K562 (cell line): ENCODE data around the gene HCST. TPM values are rescaled to one million over a fixed set of nuclear protein-coding genes. Genes with fewer than 3 reads are reported as not detected.

ENCODE experiments used
- ATF1 ChIP-seq, 2 experiments: fragments of 450-650 bp in 1 of 2; IDR thresholded peaks; 2 replicates each; pipeline ENCODE4 v1.6.1; 2016; ENCODE audit warnings: missing compliant biosample characterization in 1 of 2, missing genetic modification characterization in 1 of 2
- CHD1 ChIP-seq: fragments of 200-600 bp; sonication (generic); IDR thresholded peaks from one replicate; pipeline ENCODE4 v1.6.1; 2012; ENCODE audit warnings: mild to moderate bottlenecking, moderate library complexity, low read length, inconsistent platforms
- EWSR1 ChIP-seq: fragments of 450-650 bp; IDR thresholded peaks from 2 replicates; pipeline ENCODE4 v1.6.1; 2018; ENCODE audit warnings: borderline replicate concordance, mild to moderate bottlenecking, low read depth, moderate library complexity; ENCODE audit not compliant: partially characterized antibody
- KAT8 ChIP-seq: fragments of 450-650 bp; IDR thresholded peaks from 2 replicates; pipeline ENCODE4 v1.6.1; 2016; ENCODE audit warnings: low read depth, mild to moderate bottlenecking
- RBM22 ChIP-seq: fragments of 200-400 bp; formaldehyde crosslinking; IDR thresholded peaks from 2 replicates; pipeline ENCODE4 v1.6.1; 2018; ENCODE audit warnings: low read length, low read depth; ENCODE audit not compliant: poor library complexity, severe bottlenecking
- SMAD3 ChIP-seq: fragments of 450-650 bp; formaldehyde crosslinking; conservative IDR thresholded peaks from 2 replicates; pipeline ENCODE4 v1.4.0; 2020; ENCODE audit warnings: mild to moderate bottlenecking
- STAT5B ChIP-seq: fragments of 250-450 bp; sonication (Bioruptor Pico); IDR thresholded peaks from 2 replicates; pipeline ENCODE4 v1.8.0; 2021; ENCODE audit warnings: mild to moderate bottlenecking, inconsistent platforms
- TCF7 ChIP-seq: sonication (generic); IDR thresholded peaks from 2 replicates; pipeline ENCODE4 v1.6.1; 2016; ENCODE audit warnings: antibody characterized with exemption, borderline replicate concordance
- TEAD1 ChIP-seq, 2 experiments: fragments of 450-650 bp in 1 of 2; sonication (generic) in 1 of 2; formaldehyde crosslinking; IDR thresholded peaks; 2 replicates each; pipeline versions ENCODE4 v1.4.0 to v1.8.0; 2020 to 2022; ENCODE audit warnings: mild to moderate bottlenecking in 2 of 2, missing genetic modification reagents in 1 of 2
- TEAD4 ChIP-seq, 2 experiments: sonication (generic) in 1 of 2; formaldehyde crosslinking in 1 of 2; IDR thresholded peaks; 2 replicates each; pipeline versions ENCODE4 v1.6.1 to v1.8.0; 2012 to 2022; ENCODE audit warnings: borderline replicate concordance in 1 of 2, inconsistent platforms in 1 of 2, low read length in 1 of 2, mild to moderate bottlenecking in 1 of 2, missing genetic modification reagents in 1 of 2
- ZFX ChIP-seq: sonication (generic); formaldehyde crosslinking; IDR thresholded peaks from 2 replicates; pipeline ENCODE4 v1.8.0; 2022; ENCODE audit warnings: mild to moderate bottlenecking, missing genetic modification reagents, moderate library complexity
- polyA plus RNA-seq, 8 experiments: library from polyadenylated mRNA; depleted of rRNA in 4 of 8; stranded (reverse) in 5 of 8; unstranded in 3 of 8; fragments of >200 nt; fragmentation: Nextera tagmentation in 2 of 8; fragmentation: Illumina TruSeq in 1 of 8; extraction: Ambion mirVana in 2 of 8; extraction: Trizol in 1 of 8; gene quantifications; 2 replicates each; pipeline versions ENCODE4 v1.2.1 to v1.2.3, GENCODE V29; 2011 to 2014; ENCODE audit warnings: inconsistent platforms in 1 of 8, missing spikeins in 1 of 8
- total RNA-seq, 7 experiments: library from RNA; depleted of rRNA in 6 of 7; stranded (reverse); fragments of >200 nt in 6 of 7; fragmentation: Illumina TruSeq in 2 of 7; extraction: Trizol in 2 of 7; gene quantifications; 2 replicates each; pipeline versions ENCODE4 v1.2.1 to v1.2.3, GENCODE V29; 2011 to 2021; ENCODE audit warnings: low replicate concordance in 1 of 7
- TF ChIP-seq, protein P1 (sequence below): sonication (generic); formaldehyde crosslinking; IDR thresholded peaks from 2 replicates; pipeline ENCODE4 v1.9.0; 2022; ENCODE audit warnings: mild to moderate bottlenecking, missing genetic modification reagents
- TF ChIP-seq, protein P2 (sequence below): fragments of 450-650 bp; IDR thresholded peaks from 2 replicates; pipeline ENCODE4 v1.6.1; 2014; ENCODE audit warnings: low read depth, mild to moderate bottlenecking, moderate library complexity, borderline replicate concordance
- TF ChIP-seq, protein P3 (sequence below): fragments of 450-650 bp; IDR thresholded peaks from 2 replicates; pipeline ENCODE4 v1.6.1; 2016
- TF ChIP-seq, protein P4 (sequence below): sonication (generic); formaldehyde crosslinking; IDR thresholded peaks from 2 replicates; pipeline ENCODE4 v1.8.1; 2023; ENCODE audit warnings: mild to moderate bottlenecking, missing genetic modification reagents
- TF ChIP-seq, protein P5 (sequence below): fragments of 250-450 bp; sonication (Bioruptor Pico); IDR thresholded peaks from 2 replicates; pipeline ENCODE4 v1.6.1; 2021; ENCODE audit warnings: mild to moderate bottlenecking
- TF ChIP-seq, protein P6 (sequence below): fragments of 250-450 bp; sonication (Bioruptor Pico); IDR thresholded peaks from 2 replicates; pipeline ENCODE4 v1.4.0; 2020; ENCODE audit warnings: mild to moderate bottlenecking, moderate library complexity, borderline replicate concordance

The HCST gene
- total and polyA plus RNA-seq, 9 of the 15 experiments (the other 6 are each of a cell fraction or from before 2014, with no cell fraction given), result 0.29 to 1.9 (median 0.95) TPM; not detected in 2

DNA sequence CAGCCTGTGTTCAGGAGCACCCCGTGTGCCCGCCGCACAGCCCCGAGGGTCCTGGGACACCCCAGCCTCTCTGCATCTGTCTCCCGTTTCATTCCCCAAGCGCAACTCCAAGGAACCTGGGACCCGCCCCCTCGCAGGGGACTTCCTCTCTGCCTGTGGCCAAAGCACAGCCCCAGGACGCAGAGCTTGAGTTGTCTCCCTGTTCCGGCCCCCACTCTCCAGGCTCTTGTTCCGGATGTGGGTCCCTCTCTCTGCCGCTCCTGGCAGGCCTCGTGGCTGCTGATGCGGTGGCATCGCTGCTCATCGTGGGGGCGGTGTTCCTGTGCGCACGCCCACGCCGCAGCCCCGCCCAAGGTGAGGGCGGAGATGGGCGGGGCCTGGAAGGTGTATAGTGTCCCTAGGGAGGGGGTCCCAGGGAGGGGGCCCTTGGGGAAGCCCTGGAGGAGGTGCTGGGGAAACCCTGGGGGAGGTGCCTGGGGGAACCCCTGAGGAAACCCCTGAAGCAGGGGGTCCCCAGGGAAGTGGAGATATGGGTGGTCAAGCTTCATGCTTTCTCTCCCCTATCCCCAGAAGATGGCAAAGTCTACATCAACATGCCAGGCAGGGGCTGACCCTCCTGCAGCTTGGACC is 1.3 kb downstream of the HCST start (continued):
- TF ChIP-seq, protein P1, sequence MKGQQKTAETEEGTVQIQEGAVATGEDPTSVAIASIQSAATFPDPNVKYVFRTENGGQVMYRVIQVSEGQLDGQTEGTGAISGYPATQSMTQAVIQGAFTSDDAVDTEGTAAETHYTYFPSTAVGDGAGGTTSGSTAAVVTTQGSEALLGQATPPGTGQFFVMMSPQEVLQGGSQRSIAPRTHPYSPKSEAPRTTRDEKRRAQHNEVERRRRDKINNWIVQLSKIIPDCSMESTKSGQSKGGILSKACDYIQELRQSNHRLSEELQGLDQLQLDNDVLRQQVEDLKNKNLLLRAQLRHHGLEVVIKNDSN (CRISPR knock-in tag), result no peak; the same call in 1 of the 2 replicates
- TF ChIP-seq TEAD4 (IDR thresholded peaks at IDR 0.05; ENCODE audit: low read length), result no peak
- peak; percentile 69; the same call in 1 of the 2 replicates for TF ChIP-seq TEAD4 (CRISPR knock-in tag; IDR thresholded peaks at IDR 0.05; ENCODE audit: borderline replicate concordance)
- no peak for TF ChIP-seq STAT5B
- TF ChIP-seq, protein P2, sequence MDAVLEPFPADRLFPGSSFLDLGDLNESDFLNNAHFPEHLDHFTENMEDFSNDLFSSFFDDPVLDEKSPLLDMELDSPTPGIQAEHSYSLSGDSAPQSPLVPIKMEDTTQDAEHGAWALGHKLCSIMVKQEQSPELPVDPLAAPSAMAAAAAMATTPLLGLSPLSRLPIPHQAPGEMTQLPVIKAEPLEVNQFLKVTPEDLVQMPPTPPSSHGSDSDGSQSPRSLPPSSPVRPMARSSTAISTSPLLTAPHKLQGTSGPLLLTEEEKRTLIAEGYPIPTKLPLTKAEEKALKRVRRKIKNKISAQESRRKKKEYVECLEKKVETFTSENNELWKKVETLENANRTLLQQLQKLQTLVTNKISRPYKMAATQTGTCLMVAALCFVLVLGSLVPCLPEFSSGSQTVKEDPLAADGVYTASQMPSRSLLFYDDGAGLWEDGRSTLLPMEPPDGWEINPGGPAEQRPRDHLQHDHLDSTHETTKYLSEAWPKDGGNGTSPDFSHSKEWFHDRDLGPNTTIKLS, result peak; percentile 86
- TF ChIP-seq, protein P3, sequence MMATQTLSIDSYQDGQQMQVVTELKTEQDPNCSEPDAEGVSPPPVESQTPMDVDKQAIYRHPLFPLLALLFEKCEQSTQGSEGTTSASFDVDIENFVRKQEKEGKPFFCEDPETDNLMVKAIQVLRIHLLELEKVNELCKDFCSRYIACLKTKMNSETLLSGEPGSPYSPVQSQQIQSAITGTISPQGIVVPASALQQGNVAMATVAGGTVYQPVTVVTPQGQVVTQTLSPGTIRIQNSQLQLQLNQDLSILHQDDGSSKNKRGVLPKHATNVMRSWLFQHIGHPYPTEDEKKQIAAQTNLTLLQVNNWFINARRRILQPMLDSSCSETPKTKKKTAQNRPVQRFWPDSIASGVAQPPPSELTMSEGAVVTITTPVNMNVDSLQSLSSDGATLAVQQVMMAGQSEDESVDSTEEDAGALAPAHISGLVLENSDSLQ, result peak; percentile 36; the same call in 1 of the 2 replicates
- TF ChIP-seq, protein P4, sequence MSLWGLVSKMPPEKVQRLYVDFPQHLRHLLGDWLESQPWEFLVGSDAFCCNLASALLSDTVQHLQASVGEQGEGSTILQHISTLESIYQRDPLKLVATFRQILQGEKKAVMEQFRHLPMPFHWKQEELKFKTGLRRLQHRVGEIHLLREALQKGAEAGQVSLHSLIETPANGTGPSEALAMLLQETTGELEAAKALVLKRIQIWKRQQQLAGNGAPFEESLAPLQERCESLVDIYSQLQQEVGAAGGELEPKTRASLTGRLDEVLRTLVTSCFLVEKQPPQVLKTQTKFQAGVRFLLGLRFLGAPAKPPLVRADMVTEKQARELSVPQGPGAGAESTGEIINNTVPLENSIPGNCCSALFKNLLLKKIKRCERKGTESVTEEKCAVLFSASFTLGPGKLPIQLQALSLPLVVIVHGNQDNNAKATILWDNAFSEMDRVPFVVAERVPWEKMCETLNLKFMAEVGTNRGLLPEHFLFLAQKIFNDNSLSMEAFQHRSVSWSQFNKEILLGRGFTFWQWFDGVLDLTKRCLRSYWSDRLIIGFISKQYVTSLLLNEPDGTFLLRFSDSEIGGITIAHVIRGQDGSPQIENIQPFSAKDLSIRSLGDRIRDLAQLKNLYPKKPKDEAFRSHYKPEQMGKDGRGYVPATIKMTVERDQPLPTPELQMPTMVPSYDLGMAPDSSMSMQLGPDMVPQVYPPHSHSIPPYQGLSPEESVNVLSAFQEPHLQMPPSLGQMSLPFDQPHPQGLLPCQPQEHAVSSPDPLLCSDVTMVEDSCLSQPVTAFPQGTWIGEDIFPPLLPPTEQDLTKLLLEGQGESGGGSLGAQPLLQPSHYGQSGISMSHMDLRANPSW (CRISPR knock-in tag), result no peak
- no peak; the same call in 1 of the 2 replicates for TF ChIP-seq ZFX
- TF ChIP-seq, protein P5, sequence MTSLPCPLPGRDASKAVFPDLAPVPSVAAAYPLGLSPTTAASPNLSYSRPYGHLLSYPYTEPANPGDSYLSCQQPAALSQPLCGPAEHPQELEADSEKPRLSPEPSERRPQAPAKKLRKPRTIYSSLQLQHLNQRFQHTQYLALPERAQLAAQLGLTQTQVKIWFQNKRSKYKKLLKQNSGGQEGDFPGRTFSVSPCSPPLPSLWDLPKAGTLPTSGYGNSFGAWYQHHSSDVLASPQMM (CRISPR knock-in tag), result no peak
- TF ChIP-seq RBM22, result no peak
- TF ChIP-seq EWSR1, result no peak
- TF ChIP-seq, protein P6, sequence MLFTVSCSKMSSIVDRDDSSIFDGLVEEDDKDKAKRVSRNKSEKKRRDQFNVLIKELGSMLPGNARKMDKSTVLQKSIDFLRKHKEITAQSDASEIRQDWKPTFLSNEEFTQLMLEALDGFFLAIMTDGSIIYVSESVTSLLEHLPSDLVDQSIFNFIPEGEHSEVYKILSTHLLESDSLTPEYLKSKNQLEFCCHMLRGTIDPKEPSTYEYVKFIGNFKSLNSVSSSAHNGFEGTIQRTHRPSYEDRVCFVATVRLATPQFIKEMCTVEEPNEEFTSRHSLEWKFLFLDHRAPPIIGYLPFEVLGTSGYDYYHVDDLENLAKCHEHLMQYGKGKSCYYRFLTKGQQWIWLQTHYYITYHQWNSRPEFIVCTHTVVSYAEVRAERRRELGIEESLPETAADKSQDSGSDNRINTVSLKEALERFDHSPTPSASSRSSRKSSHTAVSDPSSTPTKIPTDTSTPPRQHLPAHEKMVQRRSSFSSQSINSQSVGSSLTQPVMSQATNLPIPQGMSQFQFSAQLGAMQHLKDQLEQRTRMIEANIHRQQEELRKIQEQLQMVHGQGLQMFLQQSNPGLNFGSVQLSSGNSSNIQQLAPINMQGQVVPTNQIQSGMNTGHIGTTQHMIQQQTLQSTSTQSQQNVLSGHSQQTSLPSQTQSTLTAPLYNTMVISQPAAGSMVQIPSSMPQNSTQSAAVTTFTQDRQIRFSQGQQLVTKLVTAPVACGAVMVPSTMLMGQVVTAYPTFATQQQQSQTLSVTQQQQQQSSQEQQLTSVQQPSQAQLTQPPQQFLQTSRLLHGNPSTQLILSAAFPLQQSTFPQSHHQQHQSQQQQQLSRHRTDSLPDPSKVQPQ (CRISPR knock-in tag), result no peak
- no peak for TF ChIP-seq SMAD3 (CRISPR knock-in tag)
- no peak for TF ChIP-seq TCF7
- TF ChIP-seq ATF1 (CRISPR knock-in tag; IDR thresholded peaks at IDR 0.05), result no peak
- peak; percentile 72 for TF ChIP-seq ATF1 (tag; IDR thresholded peaks at IDR 0.05)
- peak in 1 of 2 experiments; percentile 66; a peak in 1 of 4 replicates for TF ChIP-seq TEAD1 (CRISPR knock-in tag; IDR thresholded peaks at IDR 0.05)
- TF ChIP-seq KAT8, result no peak
- TF ChIP-seq CHD1, result no peak
